Choroid plexus epithelial cell (primary cell): ENCODE results near the gene GTF2F2.

Experiments
- DNase-seq: peaks from one replicate; pipeline ENCODE4 v3.0.0-alpha.2; 2010; ENCODE audit warnings: low read depth
- H3K4me3 ChIP-seq: 2 replicates; pipeline ENCODE4 v1.5.1; 2011; ENCODE audit warnings: low read depth, mild to moderate bottlenecking, control low read depth, low read length, moderate library complexity
- CTCF ChIP-seq: conservative IDR thresholded peaks from 2 replicates; pipeline ENCODE4 v1.5.1; 2011; ENCODE audit warnings: low read depth, mild to moderate bottlenecking, control low read depth, inconsistent platforms, low read length, moderate library complexity

The GTF2F2 gene

GRCh38 chr13:45122941-45123340 lies 2.6 kb downstream of the GTF2F2 start:
- no peak for DNase-seq
- no peak overlapping the region for H3K4me3 ChIP-seq
- TF ChIP-seq CTCF: no peak

- DNase-seq: no peak
- no peak overlapping the region for H3K4me3 ChIP-seq
- TF ChIP-seq CTCF: no peak
Observed at GRCh38 chr13:45132369-45133064, 12.2 kb downstream of the GTF2F2 start.

- TF ChIP-seq CTCF: no peak
- DNase-seq: no peak
- no peak overlapping the region for H3K4me3 ChIP-seq
Observed at GRCh38 chr13:45133396-45134118, 13.2 kb downstream of the GTF2F2 start.

- TF ChIP-seq CTCF: no peak
- no peak for DNase-seq
- H3K4me3 ChIP-seq: no peak overlapping the region
Observed at GRCh38 chr13:45136741-45137504, 16.6 kb downstream of the GTF2F2 start.

- no peak for DNase-seq
- H3K4me3 ChIP-seq: no peak overlapping the region
- no peak for TF ChIP-seq CTCF
Observed at GRCh38 chr13:45137526-45137925, 17.2 kb downstream of the GTF2F2 start.

- DNase-seq: no peak
- no peak overlapping the region for H3K4me3 ChIP-seq
- TF ChIP-seq CTCF: no peak
Observed at GRCh38 chr13:45138282-45138681, 18.0 kb downstream of the GTF2F2 start.
